GM18867 (cell line): ENCODE results near the gene RXFP4.
A peak's percentile ranks its signal among the peaks of the same experiment; 100 is the strongest.
"Not testable (repeated sequence)": the region's sequence is repeated elsewhere in the genome, so short reads cannot be mapped to it uniquely, and the experiment has no call there.

Experiments used
- ATAC-seq: cut with Tn5 transposase; IDR thresholded peaks from one replicate; pipeline ENCODE4 v1.9.1; 2021; ENCODE audit warnings: mild to moderate bottlenecking, moderate library complexity; ENCODE audit not compliant: unreplicated experiment

Gene RXFP4

GRCh38 chr1:155976913-155977689 lies 35.7 kb downstream of the RXFP4 start:
- ATAC-seq, result no peak

- no peak for ATAC-seq
Measured at GRCh38 chr1:155977690-155978324, 36.4 kb downstream of the RXFP4 start.

- peak; percentile 63 for ATAC-seq
Measured at GRCh38 chr1:155978325-155978972, 37.0 kb downstream of the RXFP4 start, which contains the start of gene ARHGEF2. Gene ARHGEF2 (minus strand): TSS chr1:155978547. CDS start chr1:155978427, 120 bp downstream.

GRCh38 chr1:155978973-155979429 lies 37.6 kb downstream of the RXFP4 start:
- ATAC-seq, result no peak

- no peak for ATAC-seq
Measured at GRCh38 chr1:155979597-155980343, 38.3 kb downstream of the RXFP4 start.

GRCh38 chr1:155981266-155982088 lies 40.0 kb downstream of the RXFP4 start:
- no peak for ATAC-seq

GRCh38 chr1:155982106-155982505 lies 40.7 kb downstream of the RXFP4 start:
- ATAC-seq, result no peak

GRCh38 chr1:155983191-155984024 lies 42.0 kb downstream of the RXFP4 start:
- peak; percentile 64 for ATAC-seq

- ATAC-seq, result no peak
Measured at GRCh38 chr1:155984341-155984740, 42.9 kb downstream of the RXFP4 start.

GRCh38 chr1:155984903-155985645 lies 43.6 kb downstream of the RXFP4 start:
- not testable (repeated sequence) for ATAC-seq

GRCh38 chr1:155989242-155990004 lies 48.0 kb downstream of the RXFP4 start:
- ATAC-seq, result peak; percentile 58

GRCh38 chr1:155990005-155990739 lies 48.7 kb downstream of the RXFP4 start:
- no peak for ATAC-seq
